GM21825 (cell line): ENCODE results near the gene NUCB1.
"Not testable (repeated sequence)": the region's sequence is repeated elsewhere in the genome, so short reads cannot be mapped to it uniquely, and the experiment has no call there.

Source experiments
- ATAC-seq: cut with Tn5 transposase; IDR thresholded peaks from one replicate; pipeline ENCODE4 v1.9.1; 2021; ENCODE audit warnings: mild to moderate bottlenecking, moderate library complexity; ENCODE audit not compliant: unreplicated experiment

The NUCB1 gene

GRCh38 chr19:48899781-48900476 lies at the start of gene NUCB1:
TSS of gene NUCB1 (plus strand) at chr19:48900312. CDS start at chr19:48900797, 485 bp downstream.
- ATAC-seq, result peak; percentile 81

GRCh38 chr19:48852292-48852691 lies 47.8 kb upstream of the NUCB1 start:
- ATAC-seq, result no peak

DNA sequence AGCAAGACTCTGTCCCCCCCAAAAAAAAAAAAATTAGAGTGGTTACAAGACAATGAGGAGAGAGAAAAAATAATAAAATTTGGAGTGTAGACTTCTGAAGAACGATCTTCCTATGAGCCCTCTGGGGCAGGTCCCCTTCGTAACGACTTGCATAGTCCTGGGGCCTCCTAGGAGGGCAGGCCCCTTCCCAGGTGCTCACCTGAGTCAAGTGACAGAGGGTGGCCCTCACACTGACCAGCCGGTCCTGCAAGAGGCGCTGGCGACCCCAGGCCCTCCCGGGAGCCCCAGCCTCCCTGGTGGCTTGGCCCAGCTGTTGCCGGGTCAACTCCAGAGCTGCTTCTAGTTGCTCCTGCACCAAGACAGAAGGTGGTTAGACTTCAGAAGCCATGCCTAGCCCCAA lies 46.6 kb upstream of the NUCB1 start:
- no peak for ATAC-seq

DNA sequence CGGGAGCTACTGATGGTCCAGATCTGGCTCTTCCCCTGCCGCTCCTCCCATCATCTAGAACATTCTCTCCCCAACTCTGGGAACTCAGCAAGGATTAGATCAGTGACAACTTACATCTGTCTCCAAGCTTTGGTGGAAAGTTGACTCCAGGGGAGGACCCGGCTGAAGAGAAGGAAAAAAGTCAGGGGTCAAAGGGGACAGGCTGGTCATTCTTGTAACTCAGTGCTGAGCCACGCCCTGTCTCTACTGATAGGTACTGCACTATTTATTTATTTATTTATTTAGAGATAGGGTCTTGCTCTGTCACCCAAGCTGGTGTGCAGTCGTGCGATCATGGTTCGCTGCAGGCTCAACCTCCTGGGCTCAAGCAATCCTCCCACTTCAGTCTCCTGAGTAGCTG lies 46.0 kb upstream of the NUCB1 start:
- no peak for ATAC-seq

GRCh38 chr19:48856921-48857320 lies 43.2 kb upstream of the NUCB1 start:
- no peak for ATAC-seq

GRCh38 chr19:48858984-48859710 lies 41.0 kb upstream of the NUCB1 start:
- ATAC-seq, result no peak

DNA sequence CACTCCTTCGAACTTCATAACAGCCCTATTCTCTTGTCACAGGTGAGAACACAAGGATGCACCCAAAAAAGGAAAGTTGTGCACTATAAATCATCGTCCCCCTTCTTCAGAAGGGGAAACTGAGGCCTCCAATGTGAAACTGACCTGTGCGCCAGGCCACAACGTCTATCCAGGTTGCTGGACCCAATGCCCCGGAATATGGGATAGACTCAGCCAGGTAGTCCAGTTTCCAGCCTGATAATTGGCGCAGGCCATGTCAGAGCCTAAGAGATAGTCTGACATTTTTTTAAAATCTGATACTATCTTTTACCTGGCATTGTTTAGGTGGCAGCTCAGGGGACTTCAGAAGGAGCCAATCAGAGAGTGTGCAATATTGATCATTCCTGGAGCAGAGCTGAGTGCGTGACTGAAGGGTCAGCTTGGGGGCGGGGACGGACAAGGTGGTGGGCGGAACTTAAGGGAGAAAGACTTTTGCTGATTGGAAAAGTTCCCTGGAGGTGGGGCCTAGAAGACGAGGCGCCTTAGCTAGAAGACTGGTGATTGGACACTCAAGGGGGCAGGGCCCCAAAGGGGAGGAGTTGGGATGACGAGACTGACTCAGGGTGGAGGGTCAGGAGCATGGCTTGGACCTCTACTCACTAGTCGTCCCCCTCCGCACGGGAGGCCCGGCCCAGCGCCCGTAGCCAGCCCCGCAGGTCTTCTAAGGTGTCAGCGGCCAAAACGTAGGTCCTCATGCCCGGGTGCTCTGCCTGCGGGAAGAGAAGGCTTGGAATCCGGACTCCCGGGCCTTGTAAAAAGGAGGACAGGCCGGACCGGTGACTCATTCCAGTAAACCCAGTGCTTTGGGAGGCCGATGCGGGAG lies 40.2 kb upstream of the NUCB1 start:
- peak; percentile 57 for ATAC-seq

GRCh38 chr19:48861313-48861712 lies 38.8 kb upstream of the NUCB1 start:
- ATAC-seq, result no peak

DNA sequence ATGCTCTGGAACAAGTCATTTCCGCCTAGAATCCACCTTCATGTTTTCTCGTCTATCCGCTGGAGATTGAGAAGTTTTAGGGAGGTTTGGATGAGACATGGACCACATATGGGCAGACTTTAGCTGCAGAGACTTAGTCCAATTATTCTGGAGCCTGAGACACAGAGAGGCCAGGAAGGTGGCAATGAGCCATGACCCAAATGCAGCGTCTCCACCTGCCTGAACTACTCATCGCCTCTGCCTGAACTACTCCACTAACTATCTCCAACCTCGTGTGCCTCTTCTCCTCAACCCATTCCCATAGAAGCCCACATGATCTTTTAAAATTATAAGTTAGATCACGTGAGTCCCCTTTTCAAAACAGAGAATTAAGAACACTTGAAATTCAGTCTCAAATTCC lies 37.3 kb upstream of the NUCB1 start:
- ATAC-seq, result no peak

DNA sequence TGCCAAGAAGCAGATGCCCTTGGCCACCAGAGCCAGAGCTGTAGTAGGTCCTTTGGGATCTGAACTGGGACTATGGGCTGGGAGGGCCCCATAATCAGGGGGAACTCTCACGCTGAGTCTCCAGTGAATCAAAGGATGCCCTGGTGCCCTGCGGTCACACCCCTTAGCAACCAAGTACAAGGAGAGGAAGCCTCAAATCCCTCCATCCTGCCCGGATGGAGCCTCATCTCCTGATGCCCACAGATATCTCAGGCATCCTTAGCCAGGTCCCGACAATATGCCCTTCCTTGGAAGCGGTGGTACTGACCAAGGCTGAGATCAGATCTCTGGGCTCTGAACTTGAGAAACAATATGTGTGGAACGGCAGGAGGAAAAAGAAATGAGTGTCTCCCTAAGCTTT lies 33.4 kb upstream of the NUCB1 start:
- no peak for ATAC-seq

GRCh38 chr19:48867123-48867745 lies 32.9 kb upstream of the NUCB1 start:
- no peak for ATAC-seq

GRCh38 chr19:48867746-48868113 lies 32.4 kb upstream of the NUCB1 start:
- no peak for ATAC-seq

- ATAC-seq, result no peak
Measured at GRCh38 chr19:48868114-48868886, 31.8 kb upstream of the NUCB1 start, which contains the start of gene PLEKHA4. TSS of gene PLEKHA4 (minus strand) at chr19:48868617. CDS start at chr19:48867620, 997 bp downstream.

DNA sequence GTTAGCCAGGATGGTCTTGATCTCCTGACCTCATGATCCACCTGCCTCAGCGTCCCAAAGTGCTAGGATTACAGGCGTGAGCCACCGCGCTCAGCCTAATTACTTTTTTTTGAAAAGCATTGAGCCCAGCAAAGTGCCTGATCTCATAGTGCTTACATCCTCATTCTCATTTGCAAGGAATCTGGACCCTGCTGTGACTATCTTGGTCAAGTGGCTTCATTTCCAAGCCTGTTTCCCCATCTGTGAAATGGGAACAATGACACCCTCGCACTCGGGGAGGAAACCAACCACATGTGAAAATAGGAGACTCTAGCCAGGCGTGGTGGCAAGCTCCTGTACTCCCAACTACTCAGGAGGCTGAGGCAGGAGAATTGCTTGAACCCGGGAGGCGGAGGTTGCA lies 30.1 kb upstream of the NUCB1 start:
- no peak for ATAC-seq

DNA sequence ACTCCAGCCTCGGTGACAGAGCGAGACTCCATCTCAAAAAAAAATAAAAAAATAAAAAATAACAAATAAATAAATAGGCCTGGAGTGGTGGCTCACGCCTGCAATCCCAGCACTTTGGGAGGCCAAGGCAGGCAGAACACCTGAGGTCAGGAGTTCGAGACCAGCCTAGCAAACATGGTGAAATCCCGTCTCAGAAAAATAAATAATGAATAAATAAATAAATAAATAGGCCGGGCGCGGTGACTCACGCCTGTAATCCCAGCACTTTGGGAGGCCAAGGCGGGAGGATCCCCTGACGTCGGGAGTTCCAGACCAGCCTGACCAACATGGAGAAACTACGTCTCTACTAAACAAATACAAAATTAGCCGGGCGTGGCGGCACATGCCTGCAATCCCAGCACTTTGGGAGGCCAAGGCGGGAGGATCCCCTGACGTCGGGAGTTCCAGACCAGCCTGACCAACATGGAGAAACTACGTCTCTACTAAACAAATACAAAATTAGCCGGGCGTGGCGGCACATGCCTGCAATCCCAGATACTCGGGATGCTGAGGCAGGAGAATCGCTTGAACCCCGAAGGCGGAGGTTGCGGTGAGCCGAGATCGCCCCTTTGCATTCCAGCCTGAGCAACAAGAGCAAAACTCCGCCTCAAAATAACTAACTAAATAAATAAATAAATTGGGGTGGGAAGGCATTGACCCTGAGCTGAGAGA lies 28.5 kb upstream of the NUCB1 start:
- not testable (repeated sequence) for ATAC-seq

GRCh38 chr19:48872182-48872883 lies 27.8 kb upstream of the NUCB1 start, which contains the start of gene PPP1R15A:
TSS of gene PPP1R15A (plus strand) at chr19:48872421. CDS start at chr19:48873234, 813 bp downstream.
- peak; percentile 48 for ATAC-seq

DNA sequence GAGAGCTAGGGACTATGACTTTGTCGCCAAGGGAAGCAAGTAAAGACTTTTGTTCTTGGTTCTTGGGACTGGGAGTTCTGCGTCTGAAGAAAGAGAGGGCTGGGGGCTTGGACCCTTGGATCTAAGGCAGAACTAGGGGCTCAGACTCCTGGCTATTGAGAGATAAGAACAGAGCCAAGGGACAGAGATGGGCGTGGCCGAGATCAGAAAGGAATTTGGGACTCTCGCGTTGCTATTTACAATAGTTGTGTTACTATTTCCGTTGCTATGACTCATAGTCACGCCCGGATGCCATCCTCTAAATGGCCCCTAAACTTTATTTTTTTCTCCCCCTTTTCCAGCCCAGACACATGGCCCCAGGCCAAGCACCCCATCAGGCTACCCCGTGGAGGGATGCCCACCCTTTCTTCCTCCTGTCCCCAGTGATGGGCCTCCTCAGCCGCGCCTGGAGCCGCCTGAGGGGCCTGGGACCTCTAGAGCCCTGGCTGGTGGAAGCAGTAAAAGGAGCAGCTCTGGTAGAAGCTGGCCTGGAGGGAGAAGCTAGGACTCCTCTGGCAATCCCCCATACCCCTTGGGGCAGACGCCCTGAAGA lies 27.1 kb upstream of the NUCB1 start:
- ATAC-seq, result peak; percentile 15

- ATAC-seq, result peak; percentile 6
Measured at GRCh38 chr19:48873476-48874302, 26.4 kb upstream of the NUCB1 start.
